Pancreas (tissue), 10 donors: ENCODE data around the gene USP48. TPM values are rescaled to one million over a fixed set of nuclear protein-coding genes. Genes with fewer than 3 reads are reported as not detected.

Experiments used
- ATAC-seq, 4 donors: fragments of 200-7000 bp; cut with Tn5 transposase; one replicate each; pipeline versions ENCODE4 v1.8.0 to v1.9.1; 2020; ENCODE audit warnings: mild to moderate bottlenecking in 4 of 4, moderate library complexity in 4 of 4
- DNase-seq, 6 donors: peaks; one replicate each; pipeline ENCODE4 v3.0.0-alpha.2; 2020
- FAIRE-seq: peaks from 2 replicates; lab custom pipeline; 2012; peaks lifted over from hg19 to GRCh38; lab: Jason Lieb, UNC
- H3K27ac ChIP-seq, 4 donors: fragments of 200-600 bp; sonication (generic); 1 replicate in 3 of 4; 2 replicates in 1 of 4; pipeline versions ENCODE4 v1.5.0 to v1.8.0; 2020
- H3K27me3 ChIP-seq, 4 donors: fragments of 200-600 bp; one replicate each; pipeline ENCODE4 v1.8.0; 2021
- H3K36me3 ChIP-seq, 3 donors: fragments of 200-600 bp; sonication (generic) in 1 of 3; one replicate each; pipeline versions ENCODE4 v1.5.0 to v1.8.0; 2020 to 2021
- H3K4me1 ChIP-seq, 3 donors: fragments of 200-600 bp; one replicate each; pipeline ENCODE4 v1.8.0; 2021
- H3K4me3 ChIP-seq, 4 donors: fragments of 200-600 bp; sonication (generic) in 2 of 4; one replicate each; pipeline versions ENCODE4 v1.5.0 to v1.8.0; 2020 to 2021
- H3K9me3 ChIP-seq, 4 donors: fragments of 200-600 bp; one replicate each; pipeline ENCODE4 v1.8.0; 2021
- WGBS, 2 donors: extraction: QIAGEN DNeasy Blood & Tissue Kit; methylation state at CpG; one replicate each; pipeline ENCODE4 v1.1.7; 2013; 5-methylcytosine and 5-hydroxymethylcytosine counted together
- intact Hi-C, 3 donors: fragments of 100-400 bp; cut with DNase I; formaldehyde crosslinking; loops; one replicate each; pipeline versions ENCODE4 v1.11.1 to v1.14.2; 2022
- polyA plus RNA-seq, 2 donors: library from polyadenylated mRNA; stranded (reverse); fragments of 200-250 nt; gene quantifications; one replicate each; pipeline ENCODE4 v1.2.3, GENCODE V29; 2013
- total RNA-seq, 6 donors: library from RNA; stranded (reverse); fragmentation: NEBNext Ultra II Directional in 4 of 6; extraction: Animal tissue kit (Norgen Biotek cat#: 25700) in 4 of 6; gene quantifications; one replicate each; pipeline versions ENCODE4 v1.2.1 to v1.2.4, GENCODE V29; 2021 to 2023
- TF ChIP-seq, protein P1 (sequence below), 4 donors: fragments of 200-600 bp; sonication (generic) in 3 of 4; IDR thresholded peaks; one replicate each; pipeline versions ENCODE4 v1.5.0 to v1.8.0; 2021; ENCODE audit warnings: antibody characterized with exemption in 4 of 4
- donor health status: healthy with polysubstance abuse.
- donor health status: DM: no; HTN: no; CAD: no; lungs with moderate emphysema.
- donor health status: DM: no; HTN: no; CAD: no.
- donor health status: control.
- donor health status: control.
- donor health status: Bipolar disorder and iron deficiency.
- donor health status: DM: yes; HTN: yes; CAD: no.
- donor health status: DM: no; HTN: no; CAD: no.
- donor health status: DM: no; HTN: no; CAD: no.
- donor health status: DM: yes; HTN: yes; CAD: no.

The USP48 gene
- total and polyA plus RNA-seq, 8 donors = 14.9 to 30.6 (median 25.9) TPM

DNA sequence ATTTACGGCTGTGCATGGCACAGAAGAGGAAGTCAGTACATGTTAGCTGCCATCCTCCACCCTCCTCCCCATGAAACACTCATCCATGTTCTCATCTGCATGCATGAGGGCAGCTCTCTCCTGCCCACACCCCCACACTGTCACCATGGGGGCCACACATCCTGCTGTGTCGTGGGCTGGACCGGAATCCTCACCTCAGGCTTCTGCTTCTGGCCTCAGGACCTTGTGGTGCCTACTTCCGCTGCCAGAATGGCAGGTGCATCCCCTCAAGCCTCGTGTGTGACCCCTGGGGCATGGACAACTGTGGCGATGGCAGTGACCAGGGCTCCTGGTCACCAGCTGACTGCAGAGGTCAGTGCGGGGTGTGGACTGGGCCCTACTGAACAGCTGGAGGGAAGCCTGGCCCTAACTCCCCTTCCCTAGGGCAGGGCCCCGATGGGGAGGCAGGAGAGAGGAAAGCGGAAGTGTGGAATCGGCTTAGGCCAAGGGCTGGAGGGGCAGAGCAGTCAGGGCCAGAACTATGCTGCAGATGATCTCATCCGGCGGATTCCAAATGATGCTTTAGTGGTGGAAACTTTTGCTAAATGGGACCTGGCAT is 32.9 kb upstream of the USP48 start:
- Histone ChIP-seq H3K27ac (no peak overlapping the region), H3K27me3 (no peaks in the 10 kb centered on the region), H3K4me1 (no peaks in the 10 kb centered on the region), H3K36me3 (no peaks in the 10 kb centered on the region), H3K9me3 (no peaks in the 10 kb centered on the region), H3K4me3 (no peak overlapping the region)
- DNase-seq (peak in 1 of 6 donors; percentile 35), FAIRE-seq (no peak), ATAC-seq (no peak)
- TF ChIP-seq, protein P1, sequence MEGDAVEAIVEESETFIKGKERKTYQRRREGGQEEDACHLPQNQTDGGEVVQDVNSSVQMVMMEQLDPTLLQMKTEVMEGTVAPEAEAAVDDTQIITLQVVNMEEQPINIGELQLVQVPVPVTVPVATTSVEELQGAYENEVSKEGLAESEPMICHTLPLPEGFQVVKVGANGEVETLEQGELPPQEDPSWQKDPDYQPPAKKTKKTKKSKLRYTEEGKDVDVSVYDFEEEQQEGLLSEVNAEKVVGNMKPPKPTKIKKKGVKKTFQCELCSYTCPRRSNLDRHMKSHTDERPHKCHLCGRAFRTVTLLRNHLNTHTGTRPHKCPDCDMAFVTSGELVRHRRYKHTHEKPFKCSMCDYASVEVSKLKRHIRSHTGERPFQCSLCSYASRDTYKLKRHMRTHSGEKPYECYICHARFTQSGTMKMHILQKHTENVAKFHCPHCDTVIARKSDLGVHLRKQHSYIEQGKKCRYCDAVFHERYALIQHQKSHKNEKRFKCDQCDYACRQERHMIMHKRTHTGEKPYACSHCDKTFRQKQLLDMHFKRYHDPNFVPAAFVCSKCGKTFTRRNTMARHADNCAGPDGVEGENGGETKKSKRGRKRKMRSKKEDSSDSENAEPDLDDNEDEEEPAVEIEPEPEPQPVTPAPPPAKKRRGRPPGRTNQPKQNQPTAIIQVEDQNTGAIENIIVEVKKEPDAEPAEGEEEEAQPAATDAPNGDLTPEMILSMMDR (IDR thresholded peaks at IDR 0.05) = no peak
- intact Hi-C loops = no loop called here
- 87 to 89% methylated on average over 12 of the region's 12 CpGs for WGBS, 2 donors

DNA sequence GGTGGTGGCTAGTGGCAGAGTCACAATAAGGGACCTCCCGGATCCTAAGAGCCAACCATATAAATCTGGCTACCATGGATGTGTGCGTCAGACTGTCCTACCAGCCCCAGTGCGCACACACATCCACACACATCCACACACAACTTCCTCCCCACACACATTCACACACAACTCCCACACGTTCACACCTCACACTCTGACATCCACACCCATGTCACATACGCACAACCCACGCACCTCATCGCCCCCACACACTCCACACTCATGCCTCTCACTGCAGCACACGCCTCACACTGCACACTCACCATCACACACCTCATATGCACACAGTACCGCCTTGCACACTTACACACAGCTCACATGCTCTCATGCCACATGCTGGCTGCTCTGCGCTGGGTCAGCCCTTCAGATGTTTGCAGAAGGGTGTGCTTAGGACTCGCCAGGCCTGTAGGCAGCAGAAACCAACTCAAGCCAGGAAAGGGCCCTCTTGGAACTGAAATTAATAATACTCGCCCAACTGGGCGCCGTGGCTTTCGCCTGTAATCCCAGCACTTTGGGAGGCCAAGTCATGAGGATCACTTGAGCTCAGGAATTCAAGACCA is 32.1 kb upstream of the USP48 start:
- no peaks in the 10 kb centered on the region for H3K27me3 ChIP-seq
- H3K9me3 ChIP-seq = no peaks in the 10 kb centered on the region
- peak in 1 of 4 donors; percentile 6 for ATAC-seq
- intact Hi-C loops = no loop called here
- 93 to 94% methylated on average over 15 of the region's 15 CpGs for WGBS, 2 donors
- H3K4me3 ChIP-seq = peak overlapping the region in 1 of 4 donors; percentile 56
- no peak for DNase-seq
- no peaks in the 10 kb centered on the region for H3K4me1 ChIP-seq
- TF ChIP-seq, protein P1 (IDR thresholded peaks at IDR 0.05) = no peak
- no peak for FAIRE-seq
- no peaks in the 10 kb centered on the region for H3K36me3 ChIP-seq
- no peak overlapping the region for H3K27ac ChIP-seq

DNA sequence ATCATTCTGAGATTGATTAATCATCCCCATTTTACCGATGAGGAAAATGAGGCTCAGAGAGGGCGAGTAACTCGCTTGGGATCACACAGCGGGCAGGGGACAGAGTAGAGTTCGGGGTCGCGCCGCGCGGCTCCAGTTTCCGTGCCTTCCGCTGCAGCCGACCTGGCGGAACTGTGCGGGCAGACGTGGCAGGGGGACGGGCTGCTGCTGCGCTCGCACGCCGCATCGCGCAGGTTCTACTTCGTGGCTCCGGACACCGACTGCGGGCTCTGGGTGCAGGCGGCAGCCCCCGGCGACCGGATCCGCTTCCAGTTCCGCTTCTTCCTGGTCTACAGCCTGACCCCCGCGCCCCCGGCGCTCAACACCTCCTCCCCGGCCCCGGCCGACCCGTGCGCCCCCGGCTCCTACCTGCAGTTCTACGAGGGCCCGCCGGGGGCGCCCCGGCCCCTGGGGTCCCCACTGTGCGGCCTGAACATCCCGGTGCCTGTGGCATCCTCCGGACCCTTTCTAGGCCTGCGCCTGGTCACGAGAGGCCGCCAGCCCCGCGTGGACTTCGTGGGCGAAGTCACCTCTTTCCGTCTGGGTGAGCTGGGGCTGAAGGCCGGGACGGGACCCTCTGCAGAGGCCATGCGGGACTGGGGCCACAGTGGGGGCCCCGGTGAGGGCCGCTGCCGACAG is 31.4 kb upstream of the USP48 start:
- intact Hi-C loops = no loop called here
- TF ChIP-seq, protein P1 (IDR thresholded peaks at IDR 0.05) = peak; percentile 29 to 70 (median 62)
- H3K27ac ChIP-seq = no peak overlapping the region
- H3K4me1 ChIP-seq = no peaks in the 10 kb centered on the region
- H3K4me3 ChIP-seq = peak overlapping the region in 3 of 4 donors; percentile 8 to 56 (median 41)
- ATAC-seq (peak; percentile 60 to 83 (median 78)), FAIRE-seq (no peak), DNase-seq (peak in 2 of 6 donors; percentile 72 to 78)
- H3K9me3 ChIP-seq = no peaks in the 10 kb centered on the region
- H3K36me3 ChIP-seq = no peaks in the 10 kb centered on the region
- 13 to 15% methylated on average over 53 to 65 of the region's 65 CpGs for WGBS, 2 donors
- H3K27me3 ChIP-seq = no peaks in the 10 kb centered on the region

DNA sequence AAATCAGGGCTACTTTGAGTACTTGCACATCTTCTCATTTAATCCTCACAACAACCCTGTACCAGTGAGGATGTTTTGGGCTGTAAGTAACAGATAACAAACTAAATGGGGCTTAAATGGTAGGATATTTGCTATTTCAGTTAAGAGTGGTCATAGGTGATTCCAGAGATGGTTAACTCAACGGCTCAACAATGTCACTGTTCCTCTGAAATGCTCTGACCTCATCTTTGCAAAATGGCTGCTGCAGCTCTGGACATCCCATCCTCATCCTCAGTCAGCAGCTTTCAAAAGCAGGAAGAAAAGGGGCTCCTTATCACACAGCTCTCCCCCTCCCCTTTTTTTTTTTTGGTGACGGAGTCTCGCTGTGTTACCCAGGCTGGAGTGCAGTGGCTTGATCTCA is 30.6 kb upstream of the USP48 start:
- 92 to 99% methylated on average over 3 of the region's 3 CpGs for WGBS, 2 donors
- TF ChIP-seq, protein P1 (IDR thresholded peaks at IDR 0.05) = no peak
- ATAC-seq (no peak), DNase-seq (no peak), FAIRE-seq (no peak)
- H3K27me3 ChIP-seq = no peaks in the 10 kb centered on the region
- no peaks in the 10 kb centered on the region for H3K36me3 ChIP-seq
- no peak overlapping the region for H3K27ac ChIP-seq
- intact Hi-C loops = no loop called here
- no peaks in the 10 kb centered on the region for H3K9me3 ChIP-seq
- no peak overlapping the region for H3K4me3 ChIP-seq
- no peaks in the 10 kb centered on the region for H3K4me1 ChIP-seq
